Measurements from ENCODE around the gene GIT2. TPM values are rescaled to one million over a fixed set of nuclear protein-coding genes. Genes with fewer than 3 reads are reported as not detected.

GIT2 gene
- total and polyA plus RNA-seq, 2 of the 8 experiments (the other 6 are each of a cell fraction or from before 2014, with no cell fraction given) = 9.6 to 20.7 TPM

DNA sequence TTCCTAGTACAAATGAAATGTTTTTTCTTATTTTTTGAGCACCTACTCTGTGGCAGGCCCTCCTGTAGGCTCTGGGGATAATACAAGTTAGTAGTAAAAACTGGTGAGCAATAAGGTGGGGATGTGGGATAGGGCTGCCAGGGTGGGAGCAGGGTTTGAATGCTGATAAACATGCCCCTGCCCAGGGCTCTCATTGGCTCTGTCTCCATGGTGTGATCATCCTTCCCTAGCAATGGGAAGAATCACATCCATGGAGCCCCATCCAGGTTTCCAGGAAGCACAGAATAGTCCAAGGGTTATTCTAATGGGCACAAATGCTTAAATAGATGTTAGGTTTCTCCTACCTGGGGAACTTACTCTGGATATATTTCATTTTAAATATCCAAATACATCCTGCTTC lies 45.5 kb downstream of the GIT2 start:
- no peak overlapping the region for H3K18ac ChIP-seq (ENCODE audit: extremely low read depth, low read length)
- no peak overlapping the region for H3K4me3 ChIP-seq (ENCODE audit: extremely low read depth in 1 of 4, insufficient read depth in 2 of 4, low read depth in 3 of 4, low read length in 4 of 4)
- no peak overlapping the region for H3K4ac ChIP-seq (replicated peaks; ENCODE audit: insufficient read length, low read depth, low read length)
- no peak overlapping the region for H4K91ac ChIP-seq (replicated peaks; ENCODE audit: insufficient read length, low read length)
- DNase-seq (ENCODE audit: low read depth in 1 of 2, low spot score in 2 of 2) (no peak), FAIRE-seq (no peak)
- POLR2A ChIA-PET (ENCODE audit: partially characterized antibody) = no interaction called here
- no peak overlapping the region for H3K23ac ChIP-seq (ENCODE audit: insufficient read length)
- peaks cover 3 to 19% (median 10%) of the 10 kb centered on the region in 4 experiments; a peak in 6 of 8 replicates for H3K36me3 ChIP-seq (ENCODE audit: control insufficient read depth in 2 of 4, insufficient read depth in 4 of 4, low read length in 3 of 4)
- H3K4me2 ChIP-seq (ENCODE audit: insufficient read depth in 1 of 2, low read depth in 2 of 2, low read length in 2 of 2) = no peak overlapping the region
- H3K14ac ChIP-seq (ENCODE audit: insufficient read length) = no peak overlapping the region
- no peak overlapping the region for H3K56ac ChIP-seq (replicated peaks; ENCODE audit: insufficient read length, low read depth, low read length)
- H3K79me2 ChIP-seq (ENCODE audit: control insufficient read depth in 1 of 2, insufficient read depth in 2 of 2, low read length in 2 of 2) = no peaks in the 10 kb centered on the region
- H2BK15ac ChIP-seq (ENCODE audit: low read length) = no peak overlapping the region
- H3K9me3 ChIP-seq (ENCODE audit: insufficient read depth in 2 of 2, low read depth in 1 of 2, low read length in 1 of 2) = no peaks in the 10 kb centered on the region
- H2BK12ac ChIP-seq (ENCODE audit: low read depth, low read length) = no peak overlapping the region
- H2AFZ ChIP-seq (ENCODE audit: low read length) = no peak overlapping the region
- no peaks in the 10 kb centered on the region for H3K79me1 ChIP-seq (ENCODE audit: low read depth, low read length)
- H4K8ac ChIP-seq (ENCODE audit: extremely low read depth, insufficient read depth, low read length) = no peak overlapping the region
- H2AK5ac ChIP-seq (ENCODE audit: low read depth, low read length) = no peak overlapping the region
- H2BK5ac ChIP-seq (ENCODE audit: low read depth, low read length) = no peak overlapping the region
- H2BK20ac ChIP-seq (ENCODE audit: low read length) = no peak overlapping the region
- no peak overlapping the region for H2BK120ac ChIP-seq (replicated peaks; ENCODE audit: low read depth, low read length)
- H3K23me2 ChIP-seq (ENCODE audit: low read depth, low read length) = no peaks in the 10 kb centered on the region
- no peaks in the 10 kb centered on the region for H3K27me3 ChIP-seq (replicated peaks in 1 of 4; ENCODE audit: control insufficient read depth in 3 of 4, extremely low read depth in 1 of 4, insufficient read depth in 3 of 4, low read length in 3 of 4)
- H3K27ac ChIP-seq (ENCODE audit: low read depth, low read length) = no peak overlapping the region
- no peaks in the 10 kb centered on the region for H4K20me1 ChIP-seq (replicated peaks in 1 of 2; ENCODE audit: control insufficient read depth in 1 of 2, insufficient read depth in 2 of 2, low read length in 2 of 2)
- H3K9ac ChIP-seq (replicated peaks in 1 of 4; ENCODE audit: extremely low read depth in 1 of 4, low read depth in 3 of 4, low read length in 3 of 4) = no peak overlapping the region
- peaks cover 5 to 13% (median 6%) of the 10 kb centered on the region in 4 experiments for H3K4me1 ChIP-seq (replicated peaks in 1 of 4; ENCODE audit: control insufficient read depth in 3 of 4, insufficient read depth in 4 of 4, low read length in 3 of 4)
- no peak overlapping the region for H4K5ac ChIP-seq (ENCODE audit: insufficient read length, low read depth, low read length)
- CTCF ChIA-PET (ENCODE audit: partially characterized antibody) = interaction anchor here (0.6 to 1.5 kb wide), 7 partner anchors 8 to 212 kb away, joined by 3 to 6 read pairs (median 3); no protein-coding TSS in a partner anchor
- TF ChIP-seq, protein P1, sequence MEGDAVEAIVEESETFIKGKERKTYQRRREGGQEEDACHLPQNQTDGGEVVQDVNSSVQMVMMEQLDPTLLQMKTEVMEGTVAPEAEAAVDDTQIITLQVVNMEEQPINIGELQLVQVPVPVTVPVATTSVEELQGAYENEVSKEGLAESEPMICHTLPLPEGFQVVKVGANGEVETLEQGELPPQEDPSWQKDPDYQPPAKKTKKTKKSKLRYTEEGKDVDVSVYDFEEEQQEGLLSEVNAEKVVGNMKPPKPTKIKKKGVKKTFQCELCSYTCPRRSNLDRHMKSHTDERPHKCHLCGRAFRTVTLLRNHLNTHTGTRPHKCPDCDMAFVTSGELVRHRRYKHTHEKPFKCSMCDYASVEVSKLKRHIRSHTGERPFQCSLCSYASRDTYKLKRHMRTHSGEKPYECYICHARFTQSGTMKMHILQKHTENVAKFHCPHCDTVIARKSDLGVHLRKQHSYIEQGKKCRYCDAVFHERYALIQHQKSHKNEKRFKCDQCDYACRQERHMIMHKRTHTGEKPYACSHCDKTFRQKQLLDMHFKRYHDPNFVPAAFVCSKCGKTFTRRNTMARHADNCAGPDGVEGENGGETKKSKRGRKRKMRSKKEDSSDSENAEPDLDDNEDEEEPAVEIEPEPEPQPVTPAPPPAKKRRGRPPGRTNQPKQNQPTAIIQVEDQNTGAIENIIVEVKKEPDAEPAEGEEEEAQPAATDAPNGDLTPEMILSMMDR (IDR thresholded peaks at IDR 0.05; ENCODE audit: control extremely low read depth in 1 of 3, insufficient read depth in 1 of 3, low read depth in 1 of 3, low read length in 3 of 3) = no peak
- TF ChIP-seq USF2 (IDR thresholded peaks at IDR 0.05; ENCODE audit: low read length) (no peak), NRF1 (IDR thresholded peaks at IDR 0.05; ENCODE audit: low read depth, low read length) (no peak), TCF12 (IDR thresholded peaks at IDR 0.05; ENCODE audit: low read depth, low read length) (no peak), RFX5 (IDR thresholded peaks at IDR 0.05; ENCODE audit: borderline replicate concordance, low read depth, low read length) (no peak), ATF2 (IDR thresholded peaks at IDR 0.05; ENCODE audit: low read length) (no peak), POLR2AphosphoS5 (IDR thresholded peaks at IDR 0.05; ENCODE audit: low read depth, low read length) (no peak), HDAC2 (IDR thresholded peaks at IDR 0.05; ENCODE audit: borderline replicate concordance in 1 of 2, low read depth in 2 of 2, low read length in 2 of 2) (no peak), JUND (IDR thresholded peaks at IDR 0.05; ENCODE audit: low read length) (no peak), TBP (IDR thresholded peaks at IDR 0.05; ENCODE audit: low read depth, low read length) (no peak)
